GM06990 (cell line): ENCODE measurements around the gene BAG2.

ENCODE experiments used
- DNase-seq: peaks from one replicate; pipeline ENCODE4 v3.0.0-alpha.2; 2011; ENCODE audit not compliant: insufficient read length; ENCODE audit errors: extremely low read depth
- H3K27me3 ChIP-seq: replicated peaks from 2 replicates; pipeline ENCODE4 v1.6.0; 2011; ENCODE audit warnings: low read length; ENCODE audit not compliant: control insufficient read depth, insufficient read depth
- H3K36me3 ChIP-seq: 2 replicates; pipeline ENCODE4 v1.5.1; 2011; ENCODE audit warnings: low read length; ENCODE audit not compliant: control insufficient read depth, insufficient read depth
- H3K4me3 ChIP-seq: replicated peaks from 2 replicates; pipeline ENCODE4 v1.5.1; 2011; ENCODE audit warnings: low read depth, mild to moderate bottlenecking, control low read depth, low read length
- TF ChIP-seq, protein P1 (sequence below): IDR thresholded peaks from 2 replicates; pipeline ENCODE4 v1.5.1; 2011; ENCODE audit warnings: low read length, control low read depth, mild to moderate bottlenecking, inconsistent platforms; ENCODE audit not compliant: insufficient read depth, poor library complexity, severe bottlenecking

Gene BAG2

DNA sequence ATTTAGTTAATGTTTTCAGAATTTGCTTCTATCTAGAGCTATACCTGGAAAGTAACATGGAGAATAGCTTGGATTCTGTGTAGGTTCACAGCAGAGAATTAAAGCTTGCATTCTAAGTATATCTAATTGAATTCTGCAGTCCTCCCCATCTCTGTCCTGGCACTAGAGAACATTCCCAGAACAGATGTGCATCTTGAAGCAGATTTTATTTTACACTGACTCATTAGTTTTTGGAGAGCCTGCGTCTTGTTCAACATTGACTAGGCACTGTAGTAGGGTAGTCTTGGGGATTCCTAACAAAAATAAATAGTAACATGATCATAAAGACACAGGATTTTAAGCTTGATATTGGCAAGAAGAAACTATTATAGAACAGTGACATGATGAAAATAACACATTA is 36.2 kb upstream of the BAG2 start:
- Histone ChIP-seq H3K27me3 (no peaks in the 10 kb centered on the region), H3K36me3 (peaks cover 7% of the 10 kb centered on the region), H3K4me3 (no peak overlapping the region)
- TF ChIP-seq, protein P1, sequence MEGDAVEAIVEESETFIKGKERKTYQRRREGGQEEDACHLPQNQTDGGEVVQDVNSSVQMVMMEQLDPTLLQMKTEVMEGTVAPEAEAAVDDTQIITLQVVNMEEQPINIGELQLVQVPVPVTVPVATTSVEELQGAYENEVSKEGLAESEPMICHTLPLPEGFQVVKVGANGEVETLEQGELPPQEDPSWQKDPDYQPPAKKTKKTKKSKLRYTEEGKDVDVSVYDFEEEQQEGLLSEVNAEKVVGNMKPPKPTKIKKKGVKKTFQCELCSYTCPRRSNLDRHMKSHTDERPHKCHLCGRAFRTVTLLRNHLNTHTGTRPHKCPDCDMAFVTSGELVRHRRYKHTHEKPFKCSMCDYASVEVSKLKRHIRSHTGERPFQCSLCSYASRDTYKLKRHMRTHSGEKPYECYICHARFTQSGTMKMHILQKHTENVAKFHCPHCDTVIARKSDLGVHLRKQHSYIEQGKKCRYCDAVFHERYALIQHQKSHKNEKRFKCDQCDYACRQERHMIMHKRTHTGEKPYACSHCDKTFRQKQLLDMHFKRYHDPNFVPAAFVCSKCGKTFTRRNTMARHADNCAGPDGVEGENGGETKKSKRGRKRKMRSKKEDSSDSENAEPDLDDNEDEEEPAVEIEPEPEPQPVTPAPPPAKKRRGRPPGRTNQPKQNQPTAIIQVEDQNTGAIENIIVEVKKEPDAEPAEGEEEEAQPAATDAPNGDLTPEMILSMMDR = no peak
- no peak for DNase-seq

DNA sequence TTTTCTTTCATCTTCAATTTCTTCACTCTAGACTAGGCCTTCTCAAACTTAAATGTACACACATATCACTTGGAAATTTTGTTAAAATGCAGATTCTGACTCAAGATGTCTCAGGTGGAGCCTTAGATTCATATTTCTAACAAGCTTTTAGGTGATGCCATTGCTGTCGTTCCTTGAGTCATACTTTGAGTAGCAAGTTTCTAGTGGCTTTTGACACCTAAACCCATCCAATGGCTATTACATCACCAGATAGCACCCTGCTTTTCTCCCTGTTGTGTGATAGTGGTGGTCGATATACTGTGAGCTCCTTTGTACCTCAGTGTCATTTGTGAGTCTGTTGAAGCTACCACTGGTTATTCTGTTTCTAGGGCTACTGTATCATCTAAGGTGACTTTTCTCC is 34.8 kb upstream of the BAG2 start:
- H3K27me3 ChIP-seq = no peaks in the 10 kb centered on the region
- H3K36me3 ChIP-seq = peaks cover 7% of the 10 kb centered on the region
- TF ChIP-seq, protein P1 = no peak
- H3K4me3 ChIP-seq = no peak overlapping the region
- DNase-seq = no peak

- Histone ChIP-seq H3K36me3 (peaks cover 7% of the 10 kb centered on the region), H3K4me3 (no peak overlapping the region), H3K27me3 (no peaks in the 10 kb centered on the region)
- DNase-seq = no peak
- TF ChIP-seq, protein P1 = no peak
Observed at GRCh38 chr6:57138026-57138425, 34.1 kb upstream of the BAG2 start.

DNA sequence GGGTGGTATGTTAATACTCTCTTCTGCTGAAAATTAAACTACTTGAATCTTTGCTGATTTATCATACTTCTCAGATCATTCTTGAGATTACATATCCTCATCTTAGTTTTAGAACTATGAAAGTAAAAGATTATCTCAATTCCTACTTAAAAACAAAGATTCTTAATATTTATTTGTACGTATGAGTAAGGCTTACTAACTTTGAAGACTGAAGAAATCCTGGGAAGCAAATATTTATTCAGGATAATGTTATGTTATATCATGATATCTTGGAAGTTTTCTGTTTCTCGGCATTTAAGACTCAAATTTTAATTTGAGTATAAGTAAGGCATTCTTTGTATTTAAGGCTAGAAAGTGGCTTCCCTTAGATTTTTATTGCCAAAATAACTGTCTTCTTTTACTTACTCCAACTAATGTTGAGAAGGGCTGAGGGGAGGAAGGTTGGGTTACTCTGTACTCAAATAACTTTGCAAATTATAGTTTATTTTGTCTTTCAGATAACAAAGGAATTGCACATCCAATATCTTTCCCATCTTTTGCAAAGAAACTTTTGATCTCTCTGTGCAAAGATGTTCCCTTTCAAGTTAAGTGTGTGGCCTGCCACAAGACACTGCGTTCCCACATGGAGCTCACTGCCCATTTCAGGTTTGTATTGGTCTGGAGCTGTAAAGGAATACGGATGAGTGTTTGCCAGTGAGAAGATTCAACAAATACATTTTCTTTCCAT is 30.5 kb upstream of the BAG2 start:
- TF ChIP-seq, protein P1 = no peak

DNA sequence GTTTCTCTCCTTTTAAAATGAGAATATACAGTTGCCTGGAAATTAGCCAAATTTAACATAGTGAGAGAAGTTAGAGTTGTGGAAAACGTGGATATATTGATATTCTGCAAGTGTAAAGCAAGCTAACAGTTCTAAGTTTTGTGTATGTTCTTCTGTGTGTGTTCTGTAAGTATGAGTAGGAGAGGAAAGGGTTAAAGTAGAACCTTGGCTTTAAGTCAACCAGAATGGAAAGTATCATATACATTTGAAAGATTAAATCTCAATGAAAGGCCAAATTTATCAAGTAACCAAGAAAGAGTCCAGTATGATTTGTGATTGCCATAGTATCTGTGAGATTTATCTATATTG is 30.0 kb upstream of the BAG2 start:
- no peak for DNase-seq
- no peaks in the 10 kb centered on the region for H3K27me3 ChIP-seq
- peaks cover 2% of the 10 kb centered on the region; the same call in 1 of the 2 replicates for H3K36me3 ChIP-seq
- TF ChIP-seq, protein P1 = no peak
- no peak overlapping the region for H3K4me3 ChIP-seq

More for the DNA sequence above, 30.5 kb upstream of the BAG2 start:
- Histone ChIP-seq H3K4me3 (no peak overlapping the region), H3K27me3 (no peaks in the 10 kb centered on the region), H3K36me3 (peaks cover 4% of the 10 kb centered on the region)
- DNase-seq = no peak

GRCh38 chr6:57143690-57144089 is 28.4 kb upstream of the BAG2 start:
- DNase-seq = no peak
- TF ChIP-seq, protein P1 = no peak
- H3K36me3 ChIP-seq = peaks cover 3% of the 10 kb centered on the region
- no peak overlapping the region for H3K4me3 ChIP-seq
- no peaks in the 10 kb centered on the region for H3K27me3 ChIP-seq
